ENCODE measurements around the gene PTPRU.

The PTPRU gene

DNA sequence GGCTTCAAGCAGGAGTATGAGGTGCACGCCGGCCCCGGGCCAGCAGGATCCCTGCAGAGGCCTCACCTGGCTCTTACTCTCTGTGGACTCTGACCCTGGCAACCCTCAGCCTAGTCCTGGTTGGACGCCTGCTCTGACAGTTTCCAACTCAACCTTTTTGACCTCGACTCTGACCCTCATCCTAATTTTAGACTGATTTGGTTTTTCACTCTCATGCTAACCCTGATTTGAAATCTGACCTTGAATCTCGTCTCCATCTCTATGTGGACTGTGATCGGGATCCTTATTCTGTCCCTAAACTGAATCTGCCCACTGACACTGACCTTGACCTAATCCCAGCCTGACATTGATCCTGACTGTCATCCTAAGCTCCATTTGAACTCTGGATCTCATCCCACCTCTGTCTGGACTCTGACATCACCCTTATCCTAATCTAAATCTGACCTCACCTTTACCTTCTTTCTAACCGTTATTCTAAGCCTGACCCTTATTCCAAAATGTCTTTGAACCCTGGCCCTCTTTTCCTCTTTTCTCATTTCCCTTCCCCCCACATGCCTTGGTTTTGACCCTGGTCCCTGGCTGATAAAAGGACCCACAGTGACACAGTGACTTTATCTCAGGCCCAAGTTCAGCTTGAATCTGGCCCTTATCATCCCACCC, 67.8 kb downstream of the PTPRU start:
- TF ChIP-seq, protein P1, sequence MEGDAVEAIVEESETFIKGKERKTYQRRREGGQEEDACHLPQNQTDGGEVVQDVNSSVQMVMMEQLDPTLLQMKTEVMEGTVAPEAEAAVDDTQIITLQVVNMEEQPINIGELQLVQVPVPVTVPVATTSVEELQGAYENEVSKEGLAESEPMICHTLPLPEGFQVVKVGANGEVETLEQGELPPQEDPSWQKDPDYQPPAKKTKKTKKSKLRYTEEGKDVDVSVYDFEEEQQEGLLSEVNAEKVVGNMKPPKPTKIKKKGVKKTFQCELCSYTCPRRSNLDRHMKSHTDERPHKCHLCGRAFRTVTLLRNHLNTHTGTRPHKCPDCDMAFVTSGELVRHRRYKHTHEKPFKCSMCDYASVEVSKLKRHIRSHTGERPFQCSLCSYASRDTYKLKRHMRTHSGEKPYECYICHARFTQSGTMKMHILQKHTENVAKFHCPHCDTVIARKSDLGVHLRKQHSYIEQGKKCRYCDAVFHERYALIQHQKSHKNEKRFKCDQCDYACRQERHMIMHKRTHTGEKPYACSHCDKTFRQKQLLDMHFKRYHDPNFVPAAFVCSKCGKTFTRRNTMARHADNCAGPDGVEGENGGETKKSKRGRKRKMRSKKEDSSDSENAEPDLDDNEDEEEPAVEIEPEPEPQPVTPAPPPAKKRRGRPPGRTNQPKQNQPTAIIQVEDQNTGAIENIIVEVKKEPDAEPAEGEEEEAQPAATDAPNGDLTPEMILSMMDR (IDR thresholded peaks at IDR 0.05; ENCODE audit: extremely low read depth, missing control alignments) = no peak
- no peak for DNase-seq (ENCODE audit: low spot score)

DNA sequence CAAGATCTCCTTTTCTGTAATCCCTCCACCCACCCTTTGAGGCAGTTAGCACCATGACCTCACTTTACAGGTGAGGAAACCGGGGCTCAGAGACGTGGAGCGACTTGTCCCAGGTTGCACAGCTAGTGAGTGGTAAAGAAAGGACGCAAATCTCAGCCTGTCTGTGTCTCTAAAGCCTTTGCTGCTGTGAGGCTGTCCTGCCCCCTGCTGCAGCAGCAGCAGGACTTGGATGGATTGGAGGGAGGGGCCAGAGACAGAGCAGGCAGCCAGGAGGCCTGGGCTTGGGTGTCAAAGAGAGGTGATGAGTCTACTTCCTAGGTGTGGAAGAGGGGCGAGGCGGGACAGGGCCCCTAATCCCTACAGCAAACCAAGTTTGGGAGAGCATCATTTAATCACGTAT, 69.6 kb downstream of the PTPRU start:
- DNase-seq (ENCODE audit: low spot score) = no peak
- TF ChIP-seq, protein P1 (IDR thresholded peaks at IDR 0.05; ENCODE audit: extremely low read depth, missing control alignments) = no peak

DNA sequence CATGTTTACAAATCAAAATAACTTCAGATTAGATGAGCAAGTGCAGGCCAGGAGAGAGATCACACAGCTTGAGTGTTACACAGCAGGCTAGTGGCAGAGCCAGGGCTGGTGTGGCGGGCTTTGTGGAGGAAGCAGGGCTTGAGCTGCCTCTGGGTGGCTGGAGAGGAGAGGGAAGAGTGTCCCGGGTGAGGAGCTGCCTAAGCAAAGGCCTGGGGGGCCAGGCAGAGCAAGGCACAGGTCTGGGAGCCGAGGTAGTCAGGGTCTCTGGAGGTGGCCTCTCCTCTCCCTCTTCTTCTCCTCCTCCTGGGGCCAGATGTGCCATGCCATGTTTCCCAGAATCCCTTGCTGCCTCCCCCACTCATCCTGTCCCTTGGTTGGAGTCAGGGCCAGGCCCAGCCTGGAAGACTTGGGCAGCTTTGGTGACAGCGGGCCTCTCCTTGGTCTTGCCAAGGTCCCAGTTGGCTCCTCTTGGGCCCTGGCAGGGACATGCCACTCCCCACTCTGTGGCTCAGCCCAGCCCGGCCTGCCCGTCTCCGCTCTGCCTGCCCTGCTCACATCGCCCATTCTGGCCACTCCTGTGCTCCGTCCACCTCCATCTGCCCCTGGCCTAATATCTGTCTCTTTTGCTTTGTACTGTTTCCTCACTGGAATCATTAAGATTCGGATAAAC, 70.3 kb downstream of the PTPRU start:
- DNase-seq (ENCODE audit: low spot score) = no peak
- TF ChIP-seq, protein P1 (IDR thresholded peaks at IDR 0.05; ENCODE audit: extremely low read depth, missing control alignments) = no peak

DNA sequence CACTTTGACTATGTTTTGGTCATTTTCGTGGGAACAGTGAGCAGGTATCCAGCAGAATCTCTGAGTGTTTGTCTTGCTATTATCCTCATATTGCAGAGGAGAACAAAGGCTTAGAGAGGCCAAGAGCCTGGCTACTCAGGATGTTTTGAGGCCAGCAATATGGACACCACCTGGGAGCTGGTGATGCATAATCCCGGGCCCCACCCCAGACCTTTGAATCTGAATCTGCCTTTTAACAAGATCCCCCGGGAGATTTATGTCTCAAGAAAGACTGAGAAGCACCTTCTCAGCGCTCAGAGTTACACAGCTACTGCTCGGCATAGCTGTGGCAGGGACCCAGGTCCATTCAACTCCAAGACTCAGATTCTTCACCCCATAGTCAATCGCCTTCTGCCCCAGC, 72.8 kb downstream of the PTPRU start:
- no peak for DNase-seq (ENCODE audit: low spot score)
- TF ChIP-seq, protein P1 (IDR thresholded peaks at IDR 0.05; ENCODE audit: extremely low read depth, missing control alignments) = no peak

DNA sequence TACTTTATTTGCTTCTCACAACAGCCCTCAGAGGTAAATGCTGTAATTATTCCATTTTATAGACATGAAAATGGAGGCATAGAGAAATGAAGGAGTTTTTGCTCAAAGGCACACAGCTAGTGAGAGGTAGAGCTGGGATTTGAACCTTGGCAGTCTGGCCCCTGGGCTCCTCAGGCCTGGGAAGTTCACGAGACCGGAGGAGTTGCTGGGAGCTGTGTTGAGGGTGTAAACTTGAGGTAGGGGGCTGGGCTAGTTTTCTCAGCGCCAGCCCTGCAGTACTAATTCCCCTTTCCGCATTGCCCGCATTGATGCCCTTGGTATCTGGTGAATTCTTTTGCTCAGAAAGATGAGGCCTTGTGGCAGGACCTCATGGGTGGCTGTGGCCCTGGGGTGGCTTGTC, 73.3 kb downstream of the PTPRU start:
- DNase-seq (ENCODE audit: low spot score) = no peak
- TF ChIP-seq, protein P1 (IDR thresholded peaks at IDR 0.05; ENCODE audit: extremely low read depth, missing control alignments) = no peak

DNA sequence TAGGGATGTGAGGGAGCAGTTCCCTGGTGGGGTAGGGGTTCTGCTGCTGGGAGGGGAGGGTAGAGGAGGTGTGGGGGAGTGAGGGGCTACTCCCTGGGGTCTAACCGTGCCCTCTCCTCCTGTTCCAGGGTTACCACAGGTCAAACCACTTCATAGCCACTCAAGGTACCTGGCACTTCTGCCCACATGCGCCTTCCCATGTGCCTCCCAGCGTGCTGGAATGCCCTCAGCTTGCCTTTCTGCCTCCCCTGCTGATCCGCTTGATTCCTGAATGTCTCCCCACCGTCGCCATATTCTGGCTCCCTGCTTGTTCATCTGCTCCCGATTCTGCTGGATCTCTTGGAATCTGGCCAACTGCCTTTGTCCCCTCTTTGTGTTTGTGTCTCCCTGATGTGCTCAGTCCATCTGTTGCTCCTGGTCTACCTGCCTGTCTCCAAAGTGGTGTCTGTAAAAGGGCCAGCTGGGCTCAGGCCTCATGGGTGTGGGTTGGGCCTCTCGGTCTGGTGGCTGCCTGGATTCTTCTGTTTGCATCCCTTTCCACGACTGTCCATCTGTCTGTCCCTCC, 74.4 kb downstream of the PTPRU start:
- no peak for DNase-seq (ENCODE audit: low spot score)
- TF ChIP-seq, protein P1 (IDR thresholded peaks at IDR 0.05; ENCODE audit: extremely low read depth, missing control alignments) = no peak

DNA sequence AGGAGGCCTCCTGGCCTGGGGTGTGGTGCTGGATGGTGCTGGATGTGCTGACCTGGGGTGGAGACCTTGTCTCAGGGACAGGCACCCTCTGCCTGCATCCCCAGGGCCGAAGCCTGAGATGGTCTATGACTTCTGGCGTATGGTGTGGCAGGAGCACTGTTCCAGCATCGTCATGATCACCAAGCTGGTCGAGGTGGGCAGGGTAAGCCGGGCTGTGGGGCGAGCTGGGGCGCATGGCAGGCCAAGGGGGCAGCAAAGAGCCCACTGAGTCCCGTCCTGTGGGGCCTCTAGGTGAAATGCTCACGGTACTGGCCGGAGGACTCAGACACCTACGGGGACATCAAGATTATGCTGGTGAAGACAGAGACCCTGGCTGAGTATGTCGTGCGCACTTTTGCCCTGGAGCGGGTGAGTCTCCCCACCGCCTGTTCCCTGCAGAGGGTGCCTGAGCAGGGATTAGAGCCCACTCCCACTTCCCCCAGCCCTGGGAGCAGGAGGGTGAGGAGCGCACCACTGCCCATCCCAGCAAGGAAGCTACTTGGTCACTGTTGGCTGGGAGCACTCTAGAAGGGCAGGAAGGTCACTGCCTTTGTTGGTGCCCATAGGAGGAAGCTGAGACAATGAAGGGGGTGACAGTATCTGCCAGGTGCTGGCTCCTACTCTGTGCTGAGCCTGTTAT, 75.2 kb downstream of the PTPRU start:
- TF ChIP-seq, protein P1 (IDR thresholded peaks at IDR 0.05; ENCODE audit: extremely low read depth, missing control alignments) = no peak
- DNase-seq (ENCODE audit: low spot score) = no peak
